Stomach (tissue), 4 donors: ENCODE measurements around the gene LRMDA.

Source experiments
- EP300 ChIP-seq: sonication (generic); formaldehyde crosslinking; IDR thresholded peaks from one replicate; pipeline ENCODE4 v1.6.1; 2017; ENCODE audit warnings: antibody characterized with exemption
- POLR2A ChIP-seq, 4 donors: fragments of 450-650 bp; IDR thresholded peaks; one replicate each; pipeline ENCODE4 v1.6.1; 2016; ENCODE audit warnings: antibody characterized with exemption in 4 of 4, control low read depth in 2 of 4, mild to moderate bottlenecking in 1 of 4, moderate library complexity in 1 of 4
- POLR2AphosphoS5 ChIP-seq, 3 donors: sonication (generic); formaldehyde crosslinking; IDR thresholded peaks; one replicate each; pipeline ENCODE4 v1.6.1; 2016; ENCODE audit warnings: antibody characterized with exemption in 3 of 3
- TF ChIP-seq, protein P1 (sequence below), 7 experiments: fragments of 450-650 bp in 4 of 7; fragments of 200-600 bp in 3 of 7; sonication (generic) in 3 of 7; IDR thresholded peaks; one replicate each; pipeline ENCODE4 v1.5.1; 2016 to 2019; ENCODE audit warnings: antibody characterized with exemption in 7 of 7, control low read depth in 2 of 7, mild to moderate bottlenecking in 1 of 7

DNA sequence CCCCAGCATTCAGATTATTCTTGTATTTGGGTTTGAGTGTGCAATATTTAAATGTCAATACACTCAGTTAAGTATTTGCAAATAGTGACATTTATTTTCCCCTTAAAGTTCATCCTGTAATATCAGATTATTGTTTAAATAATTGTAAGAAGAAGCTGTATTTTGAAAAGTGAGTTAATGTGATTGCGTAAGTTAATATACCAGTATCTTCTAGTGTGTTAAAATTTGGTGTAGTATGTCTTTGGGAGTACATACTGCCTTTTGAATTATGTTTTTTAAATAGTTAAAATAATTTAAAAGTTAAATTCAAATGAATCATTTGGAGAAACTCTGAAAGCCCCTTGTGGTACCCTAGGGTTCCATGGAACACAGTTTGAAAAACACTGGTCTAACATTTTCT lies 28.6 kb downstream of the LRMDA start:
- TF ChIP-seq, protein P1, sequence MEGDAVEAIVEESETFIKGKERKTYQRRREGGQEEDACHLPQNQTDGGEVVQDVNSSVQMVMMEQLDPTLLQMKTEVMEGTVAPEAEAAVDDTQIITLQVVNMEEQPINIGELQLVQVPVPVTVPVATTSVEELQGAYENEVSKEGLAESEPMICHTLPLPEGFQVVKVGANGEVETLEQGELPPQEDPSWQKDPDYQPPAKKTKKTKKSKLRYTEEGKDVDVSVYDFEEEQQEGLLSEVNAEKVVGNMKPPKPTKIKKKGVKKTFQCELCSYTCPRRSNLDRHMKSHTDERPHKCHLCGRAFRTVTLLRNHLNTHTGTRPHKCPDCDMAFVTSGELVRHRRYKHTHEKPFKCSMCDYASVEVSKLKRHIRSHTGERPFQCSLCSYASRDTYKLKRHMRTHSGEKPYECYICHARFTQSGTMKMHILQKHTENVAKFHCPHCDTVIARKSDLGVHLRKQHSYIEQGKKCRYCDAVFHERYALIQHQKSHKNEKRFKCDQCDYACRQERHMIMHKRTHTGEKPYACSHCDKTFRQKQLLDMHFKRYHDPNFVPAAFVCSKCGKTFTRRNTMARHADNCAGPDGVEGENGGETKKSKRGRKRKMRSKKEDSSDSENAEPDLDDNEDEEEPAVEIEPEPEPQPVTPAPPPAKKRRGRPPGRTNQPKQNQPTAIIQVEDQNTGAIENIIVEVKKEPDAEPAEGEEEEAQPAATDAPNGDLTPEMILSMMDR (IDR thresholded peaks at IDR 0.05), result no peak
- no peak for TF ChIP-seq POLR2A (IDR thresholded peaks at IDR 0.05)
- no peak for TF ChIP-seq POLR2AphosphoS5 (IDR thresholded peaks at IDR 0.05)
- TF ChIP-seq EP300, result no peak
